ENCODE results near the gene SASH1.

SASH1 gene

DNA sequence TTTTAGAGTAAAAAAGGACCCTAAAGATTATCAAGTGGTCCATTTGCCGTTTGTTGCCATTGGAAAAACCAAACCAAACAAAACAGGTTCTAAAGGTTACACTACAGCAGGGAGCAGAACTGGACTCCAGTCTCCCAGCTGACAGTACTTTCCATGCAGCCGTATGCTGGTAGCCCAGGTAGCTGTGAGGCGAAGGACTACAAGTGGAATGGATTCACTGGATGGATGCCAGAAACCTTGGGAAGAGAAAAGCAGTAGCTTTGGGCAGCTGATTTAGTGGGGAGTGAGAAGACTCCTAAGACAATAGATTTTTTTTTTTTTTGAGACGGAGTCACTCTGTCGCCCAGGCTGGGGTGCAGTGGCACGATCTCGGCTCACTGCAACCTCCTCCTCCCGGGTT, 88.3 kb downstream of the SASH1 start:
- DNase-seq, result no peak

DNA sequence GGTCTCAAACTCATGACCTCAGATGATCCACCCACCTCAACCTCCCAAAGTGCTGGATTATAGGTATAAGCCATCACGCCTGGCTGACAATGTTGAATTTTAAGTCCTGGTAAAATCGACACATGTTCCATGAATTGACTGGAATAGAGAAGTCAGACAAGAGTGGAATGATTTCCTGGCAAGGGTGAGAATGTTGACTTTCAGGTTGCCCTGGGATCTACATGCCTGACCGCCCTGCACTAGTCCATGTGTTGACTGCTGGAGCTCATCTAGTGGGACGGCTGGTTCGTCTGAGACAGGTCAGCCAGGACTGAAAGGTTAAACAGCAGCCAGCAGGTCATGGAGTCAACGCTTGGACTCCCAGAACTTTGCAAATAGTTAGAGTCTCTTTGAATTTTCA, 88.8 kb downstream of the SASH1 start:
- DNase-seq, result no peak

DNA sequence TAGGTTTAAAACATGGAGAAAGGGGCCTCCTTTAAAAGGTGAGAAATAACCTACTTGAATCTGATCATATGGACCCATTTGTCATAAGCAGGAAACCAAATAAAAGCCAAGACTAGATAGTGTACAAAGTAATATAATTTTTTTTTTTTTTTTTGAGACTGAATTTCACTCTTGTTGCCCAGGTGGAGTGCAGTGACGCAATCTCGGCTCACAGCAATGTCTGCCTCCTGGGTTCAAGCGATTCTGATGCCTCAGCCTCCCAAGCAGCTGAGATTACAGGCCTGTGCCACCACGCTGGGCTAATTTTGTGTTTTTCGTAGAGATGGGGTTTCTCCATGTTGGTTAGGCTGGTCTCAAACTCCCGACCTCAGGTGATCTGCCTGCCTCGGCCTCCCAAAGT, 89.2 kb downstream of the SASH1 start:
- no peak for DNase-seq

DNA sequence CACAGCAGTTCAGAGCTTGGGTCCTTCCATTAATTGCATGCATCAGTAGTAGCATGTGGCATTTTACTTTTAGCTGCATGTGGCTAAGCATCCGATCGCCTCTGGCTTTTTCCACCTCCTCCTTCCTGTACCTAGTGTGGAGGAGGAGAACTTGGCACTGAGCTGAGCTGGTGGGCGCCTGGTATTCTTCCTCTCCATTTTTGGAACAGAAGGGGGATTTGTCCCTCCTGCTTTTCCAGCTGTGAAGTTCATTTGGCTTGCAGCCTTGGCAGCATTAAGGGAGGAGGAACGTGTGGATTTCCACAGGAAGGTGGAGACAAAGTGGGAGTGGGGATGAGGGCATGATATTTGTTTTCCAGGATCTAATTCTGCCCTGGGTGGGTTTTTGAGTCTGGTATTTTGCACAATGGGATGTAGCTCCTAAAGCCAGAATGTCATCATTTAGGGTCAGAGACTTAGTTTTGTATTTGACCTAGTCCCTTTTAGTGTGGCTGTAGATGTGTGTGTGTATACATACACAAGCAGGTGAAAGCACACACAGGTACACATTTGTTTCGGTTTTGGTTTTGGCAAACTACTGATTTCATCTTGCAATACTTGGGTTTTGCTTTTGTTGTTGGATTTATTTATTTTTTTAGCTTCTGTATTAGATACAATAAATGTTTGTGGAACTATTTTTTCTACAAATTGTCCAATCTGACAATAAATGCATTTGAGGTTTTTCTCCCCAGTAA, 90.0 kb downstream of the SASH1 start:
- DNase-seq, result no peak

DNA sequence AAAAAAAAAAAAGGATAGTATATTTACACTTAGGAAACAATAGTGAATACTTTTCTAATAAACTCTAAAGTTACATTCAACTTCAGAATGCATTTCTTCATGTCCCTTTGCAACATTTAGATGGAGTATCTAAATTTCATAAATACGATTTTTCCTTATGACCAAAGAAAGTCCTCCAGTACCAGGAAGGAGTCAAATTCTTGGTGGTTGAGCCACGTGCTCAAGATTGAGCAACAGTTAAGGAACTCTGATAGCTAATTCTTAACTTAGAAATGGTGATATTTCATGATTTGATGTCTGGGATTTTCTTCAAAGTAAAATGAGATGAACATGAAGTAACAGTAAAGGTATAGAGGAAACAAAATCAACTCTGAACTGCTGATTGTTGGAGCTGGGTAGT, 92.7 kb downstream of the SASH1 start:
- no peak for DNase-seq

DNA sequence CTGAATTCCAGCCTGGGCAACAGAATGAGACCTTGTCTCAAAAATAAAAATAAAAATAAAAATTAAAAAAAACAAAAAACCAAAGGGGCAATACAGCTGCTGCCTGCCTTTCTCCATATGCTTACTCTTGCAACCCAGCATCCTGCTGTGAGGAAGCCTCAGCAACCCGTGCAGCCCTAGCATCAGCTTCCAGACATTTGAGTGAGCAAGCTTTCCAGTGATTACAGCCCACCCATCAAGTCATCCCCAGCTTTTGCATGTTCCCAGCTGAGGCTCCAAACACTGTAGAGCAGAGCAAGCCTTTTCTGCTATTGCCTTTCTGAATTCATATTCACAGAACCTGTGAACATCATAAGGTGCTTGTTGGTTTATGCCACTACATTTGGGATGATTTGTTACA, 93.8 kb downstream of the SASH1 start:
- no peak for DNase-seq

DNA sequence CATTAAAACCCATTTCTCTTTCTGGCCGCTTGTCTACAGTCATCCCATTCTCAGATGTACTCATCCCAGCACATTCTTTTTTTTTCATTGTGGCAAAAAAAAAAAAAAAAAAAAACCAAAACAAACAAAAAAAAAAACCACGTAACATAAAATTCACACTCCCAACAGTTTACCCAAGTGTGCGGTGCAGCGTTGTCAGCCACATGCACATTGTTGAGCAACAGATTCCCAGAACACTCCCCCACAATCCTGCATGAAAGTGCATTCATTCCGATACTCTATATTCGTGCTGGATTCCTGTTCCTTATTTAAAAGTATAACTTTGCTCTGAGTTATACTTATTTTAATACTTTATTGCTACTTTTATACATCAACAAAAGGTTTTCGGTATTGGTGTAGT, 96.0 kb downstream of the SASH1 start:
- DNase-seq, result no peak

DNA sequence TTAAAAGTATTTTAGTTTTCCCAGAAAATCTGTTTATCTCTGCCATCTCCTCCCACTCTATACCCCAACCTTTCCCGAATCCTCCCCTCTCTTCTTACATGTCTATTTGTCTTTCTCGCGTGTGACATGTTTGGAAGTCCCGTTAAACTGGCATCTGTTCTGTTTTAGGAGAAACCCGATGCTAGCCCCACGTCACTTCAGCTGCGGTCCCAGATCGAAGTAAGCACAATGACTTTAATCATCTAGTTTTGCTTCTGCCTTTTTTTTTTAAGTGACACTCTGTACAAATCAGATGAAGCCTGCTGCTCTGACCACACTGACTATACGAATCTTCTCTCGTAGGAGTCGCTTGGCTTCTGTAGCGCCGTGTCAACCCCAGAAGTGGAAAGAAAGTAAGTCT, 97.4 kb downstream of the SASH1 start:
- no peak for DNase-seq

DNA sequence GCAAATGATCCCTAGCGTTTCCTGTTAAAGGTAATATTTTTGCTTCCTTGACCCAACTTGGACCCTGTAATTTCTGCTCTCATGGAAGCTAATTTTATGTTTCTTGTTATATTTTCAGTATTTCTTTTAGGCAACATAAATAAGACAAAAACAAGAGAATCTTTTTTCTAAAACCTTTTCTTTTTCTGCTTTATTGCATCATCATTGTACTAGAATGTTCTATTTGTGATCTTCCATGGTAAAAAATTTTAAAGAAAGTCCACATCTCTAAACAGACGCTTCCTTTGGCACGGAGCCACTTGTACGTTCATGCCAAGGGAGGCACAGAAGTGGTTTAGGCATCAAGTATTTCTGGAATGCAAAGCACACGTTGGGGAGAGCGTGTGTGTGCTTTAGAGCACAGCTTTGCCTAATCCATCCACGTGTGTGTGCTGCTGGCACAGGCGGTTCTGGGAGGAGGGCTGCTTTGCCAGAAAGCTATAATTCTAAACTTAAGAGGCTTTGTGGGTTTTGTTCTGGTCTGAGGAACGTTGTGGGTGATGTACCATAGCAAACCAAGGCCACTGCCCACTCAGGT, 98.3 kb downstream of the SASH1 start:
- DNase-seq, result peak in 11 of 56 donors; percentile 15 to 70 (median 30)

DNA sequence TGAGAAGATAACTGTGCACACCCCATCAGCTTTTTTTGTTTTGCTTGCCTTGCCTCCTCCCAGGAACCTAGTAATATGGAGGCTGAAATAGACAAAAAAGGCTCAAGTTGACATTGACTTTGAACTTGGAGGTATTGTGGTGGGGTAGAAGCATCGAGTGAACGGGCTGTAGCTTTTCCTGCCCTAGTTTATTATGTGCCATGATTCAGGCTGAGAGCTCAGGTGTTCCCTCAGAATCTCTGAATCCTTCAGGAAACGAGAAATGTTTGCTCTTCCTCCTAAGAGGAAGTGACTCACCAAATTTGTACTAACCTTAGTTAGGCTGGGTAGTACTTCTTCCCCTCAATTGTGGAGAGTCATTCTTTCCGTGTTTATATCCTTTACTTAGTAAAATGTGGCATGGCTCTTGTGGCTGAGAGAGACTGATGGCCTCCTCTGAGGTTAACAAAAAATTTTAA, 98.8 kb downstream of the SASH1 start:
- DNase-seq, result no peak

DNA sequence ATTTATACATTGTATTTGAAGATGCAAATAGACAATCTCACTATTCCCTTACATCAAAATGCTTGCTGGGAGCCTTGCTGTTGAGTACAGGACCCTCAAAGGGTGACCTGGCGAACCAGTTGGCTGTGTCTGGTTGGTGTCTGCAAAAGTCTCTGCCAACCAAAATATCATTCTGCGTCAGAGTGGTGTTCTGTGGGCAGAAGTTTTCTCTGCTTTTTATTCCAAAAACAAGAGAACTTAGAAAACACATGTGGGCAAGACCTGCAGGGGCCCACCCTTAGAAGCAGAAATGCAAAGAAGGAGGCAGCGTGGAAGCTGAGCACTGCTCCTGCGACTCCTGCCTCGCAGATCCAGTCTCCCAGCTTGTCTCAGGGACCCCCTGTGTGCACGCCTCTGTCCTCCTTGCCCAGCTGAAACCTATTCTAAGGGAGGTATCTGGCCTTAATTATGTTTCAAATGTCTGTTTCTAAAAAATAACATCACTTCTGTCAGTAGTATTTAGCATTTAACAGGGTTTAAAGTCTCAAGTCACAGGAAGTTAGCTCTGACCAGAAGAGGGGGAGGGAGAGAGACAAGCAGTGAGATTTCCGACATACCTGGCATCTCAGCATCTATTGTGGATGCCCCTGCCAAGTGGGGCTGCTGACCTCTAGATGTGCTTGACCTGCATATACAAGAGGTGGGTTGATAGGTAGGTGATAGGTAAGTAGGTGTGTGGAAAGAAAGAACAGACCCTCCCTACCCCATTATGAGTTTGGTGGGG, 101.3 kb downstream of the SASH1 start:
- no peak for DNase-seq

DNA sequence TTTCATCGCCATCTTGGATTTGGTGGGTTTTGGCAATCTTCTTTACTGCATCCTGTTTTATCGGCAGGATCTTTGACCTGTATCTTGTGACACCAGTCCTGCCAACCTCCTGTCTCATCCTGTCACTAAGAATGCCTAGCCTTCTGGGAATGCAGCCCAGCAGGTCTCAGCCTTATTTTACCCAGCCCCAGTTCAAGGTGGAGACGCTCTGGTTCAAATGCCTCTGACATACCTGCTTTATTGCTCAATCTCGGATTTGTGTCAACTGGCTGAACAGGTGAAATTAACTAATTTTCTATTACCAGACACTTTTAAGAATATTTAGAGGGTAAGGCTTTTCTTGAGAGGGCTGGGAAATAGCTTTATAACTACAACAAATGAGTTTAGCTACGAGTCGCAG, 102.5 kb downstream of the SASH1 start:
- DNase-seq, result no peak

DNA sequence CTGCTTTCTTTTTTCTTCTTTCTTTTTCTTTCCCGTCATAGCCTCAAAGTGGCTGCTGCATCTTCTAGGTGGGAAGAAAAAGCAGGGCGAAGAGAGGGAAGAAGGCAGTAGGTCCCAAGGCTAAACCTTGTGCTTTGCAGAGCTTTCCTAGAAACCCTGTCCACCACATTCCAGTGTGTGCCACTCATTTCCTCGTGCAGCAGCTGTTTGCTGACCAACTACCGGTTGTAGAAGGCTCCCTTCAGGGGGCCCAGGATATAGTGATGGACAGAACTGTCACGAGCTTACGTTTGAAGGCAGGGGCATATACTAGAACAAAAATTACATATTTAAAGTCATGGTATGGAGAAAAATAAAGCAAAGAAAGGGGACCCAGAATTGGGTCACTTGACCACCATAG, 103.0 kb downstream of the SASH1 start:
- DNase-seq, result no peak

DNA sequence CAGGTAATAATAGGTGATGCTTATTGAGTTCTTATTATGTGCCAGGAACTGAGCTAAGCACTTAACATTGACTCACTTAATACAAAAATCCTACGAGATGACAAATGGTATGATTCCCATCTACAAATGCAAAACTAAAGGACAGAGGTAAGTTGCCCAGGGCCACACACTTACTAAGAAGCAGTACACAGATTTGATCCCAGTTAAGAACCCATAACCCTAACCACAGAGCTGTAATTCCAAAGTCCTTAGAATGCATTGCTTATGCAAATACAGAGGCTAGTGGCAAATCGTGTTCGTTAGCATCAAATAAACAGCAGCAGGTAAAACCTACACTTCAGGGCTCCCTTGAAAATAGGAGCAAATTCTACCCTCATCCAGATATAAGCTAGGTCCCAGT, 104.0 kb downstream of the SASH1 start:
- no peak for DNase-seq

DNA sequence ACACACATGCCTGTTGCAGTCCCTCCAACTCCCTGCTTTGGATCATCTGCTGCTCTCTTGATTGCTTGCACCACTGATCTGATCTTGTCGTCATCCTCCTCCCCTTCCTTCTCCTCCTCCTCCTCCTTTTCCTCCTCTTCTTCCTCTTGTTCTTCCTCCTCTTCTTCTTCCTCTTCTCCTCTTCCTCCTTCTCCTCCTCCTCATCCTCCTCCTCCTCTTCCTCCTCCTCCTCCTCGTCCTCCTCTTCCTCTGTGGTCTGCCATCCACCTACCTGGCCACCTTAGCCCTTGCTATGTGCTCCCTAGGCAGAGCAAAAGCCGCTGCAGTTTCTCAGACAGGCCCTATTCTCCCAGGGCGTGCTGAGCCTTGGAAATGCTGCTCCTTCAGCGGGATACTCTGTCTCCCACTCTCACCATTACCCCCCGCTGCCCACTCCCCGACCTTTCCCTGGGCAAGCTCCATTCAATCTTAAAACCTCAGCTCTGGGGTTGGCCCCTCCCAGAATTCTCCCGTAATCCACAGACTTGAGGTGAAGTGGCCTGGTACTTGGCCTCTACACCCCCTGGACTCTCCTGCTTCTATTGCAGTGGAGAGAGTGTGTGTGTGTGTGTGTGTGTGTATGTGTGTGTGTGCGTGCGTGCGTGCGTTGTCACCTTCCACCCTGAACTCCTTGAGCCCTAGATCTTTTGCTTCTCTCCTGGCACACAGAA, 105.0 kb downstream of the SASH1 start:
- DNase-seq, result no peak

DNA sequence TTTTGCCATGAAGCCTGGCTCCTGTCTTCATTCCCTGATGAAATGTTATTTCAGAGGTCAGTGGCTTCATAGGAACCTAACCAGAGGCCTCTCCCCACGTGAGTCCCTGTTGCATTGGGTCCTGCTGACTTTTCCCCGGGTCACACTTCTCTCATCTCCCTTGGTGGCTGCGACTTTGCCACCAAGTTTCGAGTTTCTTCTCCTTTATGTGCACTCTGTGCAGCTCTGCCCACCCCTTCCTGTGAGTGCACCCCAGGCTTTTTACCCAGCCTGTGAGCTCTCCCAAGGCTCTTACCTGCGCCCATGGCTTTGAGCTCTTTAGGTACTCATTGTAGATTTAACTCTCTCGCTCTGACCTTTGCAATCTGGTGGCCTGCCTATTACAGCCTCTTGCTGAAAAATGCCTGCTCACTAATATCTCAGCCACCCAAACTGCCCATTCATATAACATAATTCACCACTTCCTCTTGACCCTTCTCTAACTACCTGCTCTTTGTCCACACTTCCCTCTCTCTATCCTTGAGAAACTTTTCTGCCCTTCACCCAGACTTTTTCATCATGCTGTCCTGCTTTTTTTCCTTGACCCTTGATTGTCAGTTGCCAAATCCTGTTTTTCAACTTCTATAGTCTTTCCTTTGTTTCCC, 105.9 kb downstream of the SASH1 start:
- DNase-seq, result no peak

DNA sequence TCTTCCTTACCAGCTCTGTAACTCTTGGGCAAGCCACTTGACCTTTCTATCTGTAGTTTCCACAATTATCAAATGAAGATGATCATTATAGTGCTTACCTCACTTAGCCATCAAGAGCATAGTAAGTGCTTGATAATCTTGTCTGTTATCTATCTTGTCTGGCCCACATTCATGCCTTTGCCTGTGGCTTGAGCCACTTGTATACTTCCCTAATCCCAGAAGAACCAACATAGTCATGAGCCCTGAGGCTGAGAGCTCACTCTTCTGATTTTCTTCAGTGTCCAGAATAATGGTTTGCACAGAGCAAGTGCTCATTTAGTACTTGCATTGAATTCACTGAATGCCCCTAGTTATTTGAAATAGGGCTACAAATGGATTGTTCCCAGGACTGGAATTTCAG, 108.2 kb downstream of the SASH1 start:
- no peak for DNase-seq

DNA sequence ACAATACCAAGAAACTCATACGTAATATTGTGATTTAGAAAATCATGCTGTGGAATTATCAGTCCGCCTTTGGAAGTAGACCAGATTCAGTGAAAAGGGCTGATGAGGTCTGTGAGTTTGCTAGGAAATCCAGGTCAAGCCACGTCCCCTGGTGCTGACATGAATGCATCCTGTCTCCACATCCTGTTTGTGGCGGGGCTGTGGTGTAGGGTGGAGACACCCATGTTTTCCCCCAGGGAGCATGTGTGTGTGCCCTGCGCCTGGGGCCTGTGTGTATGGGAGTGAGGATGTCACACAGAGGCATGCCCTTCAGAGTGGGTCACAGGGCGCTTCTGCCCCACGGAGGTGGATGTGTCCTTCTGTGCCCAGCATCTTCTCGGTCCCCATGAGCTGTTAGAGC, 109.1 kb downstream of the SASH1 start:
- no peak for DNase-seq

DNA sequence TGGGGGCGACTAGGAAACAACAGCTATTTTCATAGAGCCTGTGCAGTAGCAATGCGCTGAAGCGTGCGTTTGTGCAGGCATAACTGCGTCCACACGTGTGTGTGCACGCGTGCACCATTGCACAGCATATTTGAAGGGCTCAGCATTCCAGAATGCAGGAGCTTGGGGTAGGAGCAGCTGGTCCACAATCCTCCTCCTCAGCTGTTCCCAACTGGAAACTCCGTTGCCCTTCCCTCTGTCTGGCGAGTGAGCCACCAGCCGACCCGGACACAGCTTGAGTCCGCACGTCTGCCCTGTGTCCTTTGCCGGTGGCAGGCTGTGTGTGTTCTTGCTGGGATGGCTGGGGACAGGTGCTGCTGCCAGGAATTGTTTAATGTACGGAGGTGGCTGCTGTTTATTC, 110.2 kb downstream of the SASH1 start:
- no peak for DNase-seq

DNA sequence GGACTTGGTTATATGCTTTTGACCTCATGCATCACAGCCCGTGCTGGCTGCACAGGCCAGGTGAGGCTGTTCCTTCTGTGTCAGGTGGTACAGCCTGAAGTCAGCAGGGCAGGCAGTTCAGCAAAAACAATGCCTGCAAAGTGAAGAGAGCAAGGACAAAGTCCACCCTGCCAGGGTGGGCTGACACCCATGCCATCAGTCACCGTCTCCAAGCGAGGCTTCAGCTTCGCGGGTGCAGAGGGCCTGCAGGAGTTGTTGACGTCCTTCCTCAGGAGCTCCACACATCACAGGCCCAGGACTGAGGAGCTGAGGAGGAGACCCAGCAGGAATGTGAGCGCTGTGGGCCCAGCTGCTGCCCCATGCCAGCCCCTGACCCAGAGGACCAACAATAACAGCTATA, 111.3 kb downstream of the SASH1 start:
- DNase-seq, result no peak

DNA sequence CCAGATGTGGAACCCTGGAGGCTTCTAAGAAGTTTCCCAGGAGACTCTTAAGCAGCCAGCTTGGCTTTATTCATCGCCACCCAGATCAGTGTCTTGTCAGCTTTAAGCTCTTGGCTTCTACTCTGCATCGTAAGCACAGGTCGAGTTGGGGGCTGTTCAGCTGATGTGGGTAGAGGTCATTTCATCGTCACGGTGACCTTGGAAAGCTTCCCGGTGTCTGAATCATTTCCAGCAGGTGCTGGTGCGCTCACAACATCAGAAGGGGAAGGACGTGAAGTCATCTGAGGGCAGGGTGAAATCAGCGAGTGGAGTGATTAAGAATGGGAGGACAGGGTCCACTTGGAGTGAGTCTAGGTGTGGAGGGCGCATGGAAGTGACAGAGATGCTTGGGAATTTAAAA, 112.6 kb downstream of the SASH1 start:
- DNase-seq, result no peak
